Activated CD4-positive, alpha-beta T cell treated with anti-CD3 and anti-CD28 coated beads, Interleukin-2, amount 50 U/mL, for 4 hours (primary cell): ENCODE measurements around the gene MBD6.
"Not testable (repeated sequence)": the region's sequence is repeated elsewhere in the genome, so short reads cannot be mapped to it uniquely, and the experiment has no call there.

Source experiments
- DNase-seq, 2 experiments: peaks; one replicate each; pipeline ENCODE4 v3.0.0-alpha.2; 2020

The MBD6 gene

DNA sequence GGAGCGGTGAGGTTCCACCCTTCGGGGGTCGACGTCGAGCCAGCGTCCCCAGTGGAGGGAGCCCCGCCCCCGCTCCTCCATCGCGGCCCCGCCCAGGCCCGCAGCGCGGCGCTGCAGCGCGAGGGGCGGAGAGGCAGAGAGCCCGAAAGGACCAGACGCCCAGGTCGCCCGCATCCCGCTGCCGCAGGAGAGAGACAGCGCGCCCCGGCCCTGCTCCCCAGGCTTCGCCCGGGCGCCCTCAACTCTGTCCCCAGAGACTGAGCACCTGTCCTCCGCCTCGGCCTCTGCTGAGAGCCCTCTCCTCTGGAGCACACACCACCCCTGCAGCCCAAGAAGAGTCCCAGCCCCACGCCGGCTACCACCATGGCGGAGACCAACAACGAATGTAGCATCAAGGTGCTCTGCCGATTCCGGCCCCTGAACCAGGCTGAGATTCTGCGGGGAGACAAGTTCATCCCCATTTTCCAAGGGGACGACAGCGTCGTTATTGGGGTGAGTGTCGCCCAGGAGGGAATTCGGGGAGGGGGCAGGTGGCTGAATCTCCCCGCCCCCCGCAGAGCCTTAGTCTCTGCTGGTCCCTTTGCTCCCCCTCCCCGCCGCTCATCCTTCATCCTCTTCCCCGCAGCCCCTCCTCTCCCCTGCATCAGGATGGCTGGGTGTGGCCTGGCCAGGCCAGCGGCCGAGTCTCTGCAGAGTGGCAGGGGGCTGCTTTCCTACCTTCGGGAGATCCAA lies 27.5 kb downstream of the MBD6 start, which contains the start of gene KIF5A:
KIF5A (plus strand) TSS at position 136 of the 732 bp plus-strand sequence; CDS start at position 364, 228 bp downstream.
- DNase-seq: peak; percentile 31

DNA sequence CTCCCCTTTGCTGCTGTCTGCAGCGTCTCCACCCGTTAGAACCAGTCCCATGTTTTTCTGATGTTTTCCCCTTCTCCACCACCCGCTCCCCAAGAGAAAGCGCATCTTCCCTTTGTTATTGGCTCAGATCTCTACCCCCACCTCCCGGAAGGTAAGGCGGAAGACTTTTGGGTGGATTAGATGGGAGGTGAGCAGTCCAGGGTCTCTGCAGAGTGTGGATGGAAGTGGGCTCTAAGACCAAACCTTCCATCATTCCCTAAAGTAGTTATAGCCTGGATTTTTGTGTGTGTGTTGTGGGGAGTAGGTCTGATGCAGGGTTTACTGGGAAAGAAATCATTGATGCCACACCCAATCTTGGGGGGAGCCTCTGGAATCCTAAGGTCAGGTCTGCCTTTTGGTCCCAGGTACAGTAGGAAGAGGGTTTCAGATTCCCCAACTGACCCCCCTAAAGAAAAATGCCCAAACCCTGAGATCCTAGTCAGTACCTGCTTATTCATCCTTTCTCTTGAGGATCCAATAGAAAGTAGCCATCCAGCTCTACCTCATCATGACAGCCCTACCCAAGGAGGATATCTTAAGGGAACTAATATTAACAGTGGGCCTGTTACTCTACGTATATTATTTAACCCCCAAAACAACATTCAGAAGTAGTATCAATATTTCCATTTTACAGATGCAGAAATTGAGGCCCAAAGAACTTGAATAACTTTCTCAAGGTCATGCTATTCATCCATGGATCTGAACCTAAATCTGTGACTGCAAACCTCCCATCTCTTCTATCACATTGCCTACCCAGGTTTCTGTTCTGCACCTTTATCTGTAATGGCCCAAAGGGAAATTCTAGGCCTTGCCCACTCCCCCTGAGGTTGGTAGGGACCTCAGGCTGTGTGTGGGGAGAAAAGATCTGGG lies 28.3 kb downstream of the MBD6 start:
- no peak for DNase-seq

- no peak for DNase-seq
Observed at GRCh38 chr12:57551637-57552305, 29.1 kb downstream of the MBD6 start.

DNA sequence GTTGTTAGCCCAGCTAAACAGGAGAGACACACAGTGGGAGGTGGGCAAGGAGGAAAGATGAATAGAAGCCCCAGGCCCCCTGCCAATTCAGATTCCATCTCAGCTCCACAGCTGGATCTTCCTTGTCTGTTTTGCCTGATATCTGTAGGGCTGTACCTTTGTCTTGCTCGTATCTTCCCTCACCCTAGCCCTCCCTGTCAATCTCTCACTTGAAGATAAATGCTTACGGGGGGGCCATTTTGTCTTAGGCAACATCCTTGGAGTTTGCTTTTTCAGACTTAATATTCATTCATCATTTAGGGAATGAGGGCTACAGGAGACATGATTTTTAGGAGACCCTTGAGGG lies 29.7 kb downstream of the MBD6 start:
- no peak for DNase-seq

DNA sequence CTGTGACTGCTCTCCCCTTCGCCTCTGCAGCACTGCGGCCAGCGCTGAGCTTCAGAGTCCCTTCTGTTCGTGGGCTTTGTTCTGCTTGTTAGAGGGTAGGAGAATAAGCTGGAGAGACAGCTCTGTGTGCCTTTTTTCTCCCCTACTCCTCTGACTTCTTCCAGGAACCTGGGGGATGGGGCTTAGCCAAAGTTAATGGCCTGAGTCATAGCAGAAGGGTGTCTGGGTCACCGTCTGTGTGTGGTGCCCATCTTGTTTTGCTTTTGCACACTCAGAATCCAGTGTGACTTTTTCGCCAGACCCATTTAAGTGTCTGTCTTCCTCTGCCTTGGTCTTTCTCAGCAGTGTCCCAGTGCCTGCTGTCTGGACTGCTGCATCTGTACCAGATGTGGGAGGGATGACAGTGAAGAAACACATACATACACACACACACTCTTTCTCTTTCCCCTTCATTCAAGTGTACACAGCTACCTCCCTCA lies 30.2 kb downstream of the MBD6 start:
- no peak for DNase-seq

DNA sequence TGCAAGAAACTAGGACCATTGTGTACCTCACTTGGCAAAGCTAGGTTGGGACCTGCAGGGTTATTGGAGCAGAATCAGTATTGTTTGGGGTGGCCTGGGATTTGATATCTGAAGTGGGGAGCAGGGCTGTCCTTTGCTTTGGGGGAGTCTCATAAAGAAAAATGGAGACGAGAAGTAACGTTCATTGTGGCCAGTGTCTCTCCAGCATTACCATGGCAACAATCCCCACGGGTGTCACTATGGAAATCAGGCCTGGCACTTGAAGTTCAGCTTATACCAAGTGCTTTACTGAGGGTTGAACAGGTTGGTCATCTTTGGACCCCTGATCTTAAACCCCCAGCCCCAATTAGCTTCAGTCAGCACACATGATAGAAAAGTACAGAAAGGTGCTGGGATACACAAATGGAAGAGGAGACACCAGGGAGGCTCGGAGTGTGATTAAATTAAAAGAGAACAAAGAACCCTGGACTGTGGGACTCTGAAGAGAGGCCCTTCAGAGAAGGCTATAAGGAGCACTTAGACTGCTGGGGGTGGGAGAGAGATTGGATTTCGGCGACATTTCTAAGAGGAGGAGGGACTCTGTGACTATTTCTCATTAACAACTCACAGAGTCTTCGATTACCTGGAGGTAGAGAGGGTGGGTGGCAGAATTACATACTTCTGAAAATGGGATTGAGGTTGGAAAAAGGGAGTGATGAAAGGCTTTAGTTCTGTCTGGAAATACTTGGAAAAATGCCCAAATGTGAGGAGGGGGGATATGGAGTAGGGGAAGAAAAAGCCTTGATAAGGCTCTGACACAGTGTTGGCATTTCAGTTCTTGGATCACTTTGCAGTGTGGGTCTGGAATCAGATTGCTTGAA lies 30.9 kb downstream of the MBD6 start:
- DNase-seq: no peak

- DNase-seq: no peak
Observed at GRCh38 chr12:57554453-57554852, 31.8 kb downstream of the MBD6 start.

- DNase-seq: no peak
Observed at GRCh38 chr12:57554897-57555296, 32.3 kb downstream of the MBD6 start.

DNA sequence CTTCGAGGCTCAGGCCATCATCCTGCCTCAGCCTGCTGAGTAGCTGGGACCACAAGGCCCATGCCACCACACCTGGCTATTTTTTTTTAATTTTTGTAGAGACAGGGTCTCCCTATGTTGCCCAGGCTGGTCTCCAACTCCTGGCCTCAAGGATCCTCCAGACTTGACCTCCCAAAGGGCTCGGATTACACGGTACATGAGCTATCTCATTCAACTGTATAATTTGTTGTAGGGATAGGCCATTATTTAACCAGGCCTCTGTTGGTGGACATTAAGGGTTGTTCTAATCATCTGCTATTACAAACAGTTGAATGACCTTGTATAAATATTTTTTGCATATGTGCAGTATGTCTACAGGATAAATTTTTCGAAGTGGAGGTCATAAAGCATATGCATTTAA lies 36.2 kb downstream of the MBD6 start:
- DNase-seq: no peak

DNA sequence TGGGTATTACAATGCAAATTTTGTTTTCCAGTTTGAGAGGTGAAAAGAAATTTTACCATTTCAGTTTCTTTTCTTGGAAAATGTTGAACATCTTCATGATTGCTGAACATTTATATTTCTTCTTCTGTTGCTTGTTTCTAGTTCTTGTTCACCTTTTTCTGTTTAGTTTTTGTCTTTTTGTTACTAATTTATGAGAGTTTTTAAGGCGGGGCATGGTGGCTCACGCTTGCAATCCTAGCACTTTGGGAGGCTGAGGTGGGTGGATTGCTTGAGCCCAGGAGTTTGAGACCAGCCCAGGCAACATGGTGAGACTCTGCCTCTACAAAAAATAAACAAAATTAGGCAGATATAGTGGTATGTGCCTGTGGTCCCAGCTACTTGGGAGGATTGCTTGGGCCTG lies 37.9 kb downstream of the MBD6 start:
- no peak for DNase-seq

- DNase-seq: not testable (repeated sequence)
Observed at GRCh38 chr12:57561117-57561516, 38.5 kb downstream of the MBD6 start.

GRCh38 chr12:57563358-57563757 lies 40.7 kb downstream of the MBD6 start:
- no peak for DNase-seq

GRCh38 chr12:57564178-57564740 lies 41.6 kb downstream of the MBD6 start:
- DNase-seq: no peak

DNA sequence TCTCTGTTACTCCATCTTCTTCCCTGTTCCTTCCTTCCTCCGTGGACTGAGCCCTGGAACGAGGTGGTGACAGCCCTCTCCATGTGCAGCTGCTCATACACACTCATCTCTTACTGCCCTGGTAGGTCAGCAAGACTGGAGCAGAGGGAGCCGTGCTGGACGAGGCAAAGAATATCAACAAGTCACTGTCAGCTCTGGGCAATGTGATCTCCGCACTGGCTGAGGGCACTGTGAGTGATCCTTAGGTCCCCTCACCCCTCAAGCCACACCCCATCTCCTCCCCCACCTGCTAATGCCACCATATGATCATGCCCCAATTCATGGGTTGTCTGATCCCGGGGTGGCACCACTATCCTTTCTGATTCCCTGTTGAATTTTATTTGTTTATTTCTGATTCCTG lies 46.2 kb downstream of the MBD6 start:
- DNase-seq: no peak

DNA sequence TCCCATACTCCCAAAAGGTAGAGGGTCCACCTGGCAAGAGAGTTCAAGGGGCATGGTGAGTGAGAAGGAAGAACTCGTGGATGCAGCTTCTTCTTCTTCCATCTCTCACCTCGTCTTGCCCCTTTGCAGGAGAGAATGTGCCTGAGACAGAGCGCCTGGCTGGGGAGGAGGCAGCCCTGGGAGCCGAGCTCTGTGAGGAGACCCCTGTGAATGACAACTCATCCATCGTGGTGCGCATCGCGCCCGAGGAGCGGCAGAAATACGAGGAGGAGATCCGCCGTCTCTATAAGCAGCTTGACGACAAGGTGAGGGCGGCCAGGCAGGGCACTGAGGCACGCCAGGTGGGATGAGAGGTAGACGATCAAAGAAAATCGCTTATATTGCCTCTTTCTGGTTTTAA lies 47.2 kb downstream of the MBD6 start:
- DNase-seq: no peak

DNA sequence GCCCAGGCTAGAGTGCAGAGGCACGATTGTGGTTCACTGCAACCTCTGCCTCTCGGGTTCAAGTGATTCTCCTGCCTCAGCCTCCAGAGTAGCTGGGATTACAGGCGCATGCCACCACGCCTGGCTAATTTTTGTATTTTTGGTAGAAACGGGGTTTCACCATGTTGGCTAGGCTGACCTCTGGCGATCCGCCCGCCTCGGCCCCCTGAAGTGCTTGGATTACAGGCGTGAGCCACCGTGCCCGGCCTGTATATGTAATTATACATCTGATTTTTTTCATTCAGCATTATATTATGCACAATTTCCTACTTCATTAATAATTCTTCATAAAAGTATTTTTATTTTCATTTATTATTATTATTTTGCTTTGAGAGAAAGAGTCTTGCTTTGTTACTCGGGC lies 47.8 kb downstream of the MBD6 start:
- DNase-seq: not testable (repeated sequence)

DNA sequence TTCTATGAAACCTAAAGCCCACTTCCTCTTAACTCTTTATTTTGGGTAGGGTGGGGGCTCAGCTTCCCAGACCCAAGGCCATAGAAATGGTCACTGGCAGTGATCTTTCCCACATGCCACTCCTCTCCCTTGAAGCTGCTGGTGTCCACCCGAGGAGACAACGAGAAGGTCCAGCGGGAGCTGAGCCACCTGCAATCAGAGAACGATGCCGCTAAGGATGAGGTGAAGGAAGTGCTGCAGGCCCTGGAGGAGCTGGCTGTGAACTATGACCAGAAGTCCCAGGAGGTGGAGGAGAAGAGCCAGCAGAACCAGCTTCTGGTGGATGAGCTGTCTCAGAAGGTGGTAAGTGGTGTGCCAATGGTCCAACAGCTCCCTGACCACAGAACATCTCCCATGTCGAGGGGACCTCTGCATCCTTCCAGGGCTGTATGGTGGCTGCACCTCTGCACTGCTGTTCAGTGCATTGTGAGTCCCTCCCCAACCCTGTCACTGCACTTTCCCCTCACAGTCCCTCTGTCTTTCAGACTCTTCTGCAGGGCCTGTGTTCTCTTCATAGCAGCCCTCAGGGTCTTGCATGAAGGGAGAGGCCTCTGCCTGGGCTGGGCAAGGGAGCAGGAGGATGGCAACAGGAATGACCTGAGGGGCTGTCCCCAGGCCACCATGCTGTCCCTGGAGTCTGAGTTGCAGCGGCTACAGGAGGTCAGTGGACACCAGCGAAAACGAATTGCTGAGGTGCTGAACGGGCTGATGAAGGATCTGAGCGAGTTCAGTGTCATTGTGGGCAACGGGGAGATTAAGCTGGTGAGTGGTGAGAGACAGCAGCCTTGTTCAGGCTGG lies 49.5 kb downstream of the MBD6 start:
- no peak for DNase-seq

- DNase-seq: no peak
Observed at GRCh38 chr12:57574795-57575194, 52.2 kb downstream of the MBD6 start.

DNA sequence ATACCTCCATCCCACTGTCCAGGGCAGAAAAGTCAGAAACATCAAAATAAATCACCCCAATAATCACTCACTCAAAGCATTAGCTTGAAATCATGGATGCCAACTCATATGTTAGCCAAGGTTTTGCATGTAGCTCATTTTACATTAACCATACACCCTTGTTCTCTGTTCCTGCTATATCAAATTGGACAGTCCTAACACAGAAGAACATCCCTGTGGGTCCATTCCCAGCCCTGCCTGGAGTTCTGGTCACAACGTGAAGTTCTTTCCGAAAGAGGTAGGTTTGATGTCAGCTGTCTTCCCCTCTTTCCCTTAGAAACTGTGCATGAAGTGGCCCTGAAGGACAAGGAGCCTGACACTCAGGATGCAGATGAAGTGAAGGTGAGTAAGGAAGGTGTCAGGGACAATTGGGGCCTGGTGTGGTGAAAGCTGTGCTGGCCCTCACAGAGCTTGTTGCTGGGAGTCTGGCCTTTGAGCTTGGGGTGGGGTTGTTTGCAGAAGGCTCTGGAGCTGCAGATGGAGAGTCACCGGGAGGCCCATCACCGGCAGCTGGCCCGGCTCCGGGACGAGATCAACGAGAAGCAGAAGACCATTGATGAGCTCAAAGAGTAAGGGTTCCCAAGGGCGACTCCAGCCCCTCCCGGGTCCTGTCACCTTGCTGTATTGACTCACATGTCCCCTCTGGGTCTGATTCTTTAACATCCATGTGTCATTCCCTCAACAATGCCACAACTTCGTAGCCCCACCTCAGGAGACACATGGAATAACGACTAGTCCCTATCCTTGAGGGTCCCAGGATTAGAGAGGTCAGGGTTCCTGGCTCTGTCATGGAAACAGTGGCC lies 53.4 kb downstream of the MBD6 start:
- DNase-seq: no peak

GRCh38 chr12:57576613-57577160 lies 54.1 kb downstream of the MBD6 start:
- no peak for DNase-seq
